GM19193 (cell line): ENCODE data around the gene POT1.

ENCODE experiments used
- POLR2A ChIP-seq: IDR thresholded peaks from 4 replicates; pipeline ENCODE4 v1.6.1; 2011; ENCODE audit not compliant: insufficient read depth, insufficient read length; ENCODE audit errors: extremely low read depth

Gene POT1

GRCh38 chr7:124856299-124856888 is 73.2 kb downstream of the POT1 start:
- TF ChIP-seq POLR2A: no peak

GRCh38 chr7:124843336-124843735 is 86.3 kb downstream of the POT1 start:
- TF ChIP-seq POLR2A: no peak

GRCh38 chr7:124840435-124840834 is 89.2 kb downstream of the POT1 start:
- TF ChIP-seq POLR2A: no peak

GRCh38 chr7:124839687-124840086 is 89.9 kb downstream of the POT1 start:
- TF ChIP-seq POLR2A: no peak

- TF ChIP-seq POLR2A: no peak
Observed at GRCh38 chr7:124836173-124836572, 93.5 kb downstream of the POT1 start.

GRCh38 chr7:124818807-124819206 is 110.8 kb downstream of the POT1 start:
- no peak for TF ChIP-seq POLR2A

- no peak for TF ChIP-seq POLR2A
Observed at GRCh38 chr7:124813994-124814798, 115.4 kb downstream of the POT1 start.

GRCh38 chr7:124812764-124813163 is 116.9 kb downstream of the POT1 start:
- no peak for TF ChIP-seq POLR2A

- TF ChIP-seq POLR2A: no peak
Observed at GRCh38 chr7:124811341-124811740, 118.3 kb downstream of the POT1 start.

- TF ChIP-seq POLR2A: no peak
Observed at GRCh38 chr7:124810605-124811004, 119.0 kb downstream of the POT1 start.

GRCh38 chr7:124808206-124808605 is 121.4 kb downstream of the POT1 start:
- no peak for TF ChIP-seq POLR2A

- TF ChIP-seq POLR2A: no peak
Observed at GRCh38 chr7:124801330-124801895, 128.2 kb downstream of the POT1 start.

GRCh38 chr7:124800386-124800785 is 129.2 kb downstream of the POT1 start:
- TF ChIP-seq POLR2A: no peak

- TF ChIP-seq POLR2A: no peak
Observed at GRCh38 chr7:124799448-124799847, 130.2 kb downstream of the POT1 start.

GRCh38 chr7:124796771-124797170 is 132.9 kb downstream of the POT1 start:
- no peak for TF ChIP-seq POLR2A

- no peak for TF ChIP-seq POLR2A
Observed at GRCh38 chr7:124792696-124793095, 136.9 kb downstream of the POT1 start.
